ENCODE results near the gene FAR1.
"Not testable (repeated sequence)": the region's sequence is repeated elsewhere in the genome, so short reads cannot be mapped to it uniquely, and the experiment has no call there.

FAR1 gene

GRCh38 chr11:13668102-13668956, at the start of gene FAR1:
FAR1 (plus strand) TSS chr11:13668668; CDS start chr11:13694766, 26,098 bp downstream.
- TF ChIP-seq ZNF274 (IDR thresholded peaks at IDR 0.05; ENCODE audit: low read depth, low read length): no peak
- no peak for TF ChIP-seq SUZ12 (IDR thresholded peaks at IDR 0.05; ENCODE audit: extremely low read depth, insufficient read depth, insufficient read length)
- TF ChIP-seq YY1 (IDR thresholded peaks at IDR 0.05; ENCODE audit: insufficient read depth, insufficient read length): no peak
- DNase-seq (ENCODE audit: low read depth, low spot score): peak; percentile 92
- Histone ChIP-seq H3K9ac (ENCODE audit: insufficient read length, low read depth) (peak within 1 kb of the TSS; percentile 86), H3K9me3 (ENCODE audit: insufficient read depth, low read length) (no peaks in the 10 kb centered on the region), H3K4me1 (ENCODE audit: insufficient read depth, insufficient read length) (no peaks in the 10 kb centered on the region), H3K36me3 (ENCODE audit: insufficient read depth, insufficient read length, low read length) (peaks cover 16% of the 10 kb centered on the region), H3K27me3 (ENCODE audit: insufficient read depth, insufficient read length) (no peaks in the 10 kb centered on the region), H3K4me3 (ENCODE audit: insufficient read length, low read depth) (peak within 1 kb of the TSS; percentile 75)

- Histone ChIP-seq H3K9me3 (ENCODE audit: insufficient read depth, low read length) (peaks cover 8% of the 10 kb centered on the region; the same call in 1 of the 2 replicates), H3K4me3 (ENCODE audit: insufficient read length, low read depth) (no peak overlapping the region), H3K27me3 (ENCODE audit: insufficient read depth, insufficient read length) (no peaks in the 10 kb centered on the region), H3K9ac (ENCODE audit: insufficient read length, low read depth) (no peak overlapping the region), H3K36me3 (ENCODE audit: insufficient read depth, insufficient read length, low read length) (no peaks in the 10 kb centered on the region), H3K4me1 (ENCODE audit: insufficient read depth, insufficient read length) (no peaks in the 10 kb centered on the region)
- DNase-seq (ENCODE audit: low read depth, low spot score): no peak
- TF ChIP-seq ZNF274 (IDR thresholded peaks at IDR 0.05; ENCODE audit: low read depth, low read length) (no peak), SUZ12 (IDR thresholded peaks at IDR 0.05; ENCODE audit: extremely low read depth, insufficient read depth, insufficient read length) (no peak), YY1 (IDR thresholded peaks at IDR 0.05; ENCODE audit: insufficient read depth, insufficient read length) (no peak)
These were observed 48.4 kb upstream of the FAR1 start for GRCh38 chr11:13620063-13620462.

GRCh38 chr11:13626818-13627217, 41.6 kb upstream of the FAR1 start:
- H3K36me3 ChIP-seq (ENCODE audit: insufficient read depth, insufficient read length, low read length); H3K4me3 ChIP-seq (ENCODE audit: insufficient read length, low read depth); H3K9ac ChIP-seq (ENCODE audit: insufficient read length, low read depth); H3K27me3 ChIP-seq (ENCODE audit: insufficient read depth, insufficient read length); DNase-seq (ENCODE audit: low read depth, low spot score); H3K4me1 ChIP-seq (ENCODE audit: insufficient read depth, insufficient read length); H3K9me3 ChIP-seq (ENCODE audit: insufficient read depth, low read length): not testable (repeated sequence)

- H3K4me3 ChIP-seq (ENCODE audit: insufficient read length, low read depth); H3K9ac ChIP-seq (ENCODE audit: insufficient read length, low read depth); DNase-seq (ENCODE audit: low read depth, low spot score); H3K9me3 ChIP-seq (ENCODE audit: insufficient read depth, low read length); H3K4me1 ChIP-seq (ENCODE audit: insufficient read depth, insufficient read length); H3K27me3 ChIP-seq (ENCODE audit: insufficient read depth, insufficient read length); H3K36me3 ChIP-seq (ENCODE audit: insufficient read depth, insufficient read length, low read length): not testable (repeated sequence)
These were observed 39.8 kb upstream of the FAR1 start for GRCh38 chr11:13628634-13629033.

- TF ChIP-seq ZNF274 (IDR thresholded peaks at IDR 0.05; ENCODE audit: low read depth, low read length) (no peak), SUZ12 (IDR thresholded peaks at IDR 0.05; ENCODE audit: extremely low read depth, insufficient read depth, insufficient read length) (no peak), YY1 (IDR thresholded peaks at IDR 0.05; ENCODE audit: insufficient read depth, insufficient read length) (no peak)
- Histone ChIP-seq H3K9ac (ENCODE audit: insufficient read length, low read depth) (no peak overlapping the region), H3K36me3 (ENCODE audit: insufficient read depth, insufficient read length, low read length) (no peaks in the 10 kb centered on the region), H3K27me3 (ENCODE audit: insufficient read depth, insufficient read length) (no peaks in the 10 kb centered on the region), H3K4me3 (ENCODE audit: insufficient read length, low read depth) (no peak overlapping the region), H3K9me3 (ENCODE audit: insufficient read depth, low read length) (no peaks in the 10 kb centered on the region; the same call in 1 of the 2 replicates), H3K4me1 (ENCODE audit: insufficient read depth, insufficient read length) (no peaks in the 10 kb centered on the region)
- DNase-seq (ENCODE audit: low read depth, low spot score): no peak
These were observed 38.7 kb upstream of the FAR1 start for GRCh38 chr11:13629779-13630178.

GRCh38 chr11:13635290-13635689, 33.2 kb upstream of the FAR1 start:
- H3K9me3 ChIP-seq (ENCODE audit: insufficient read depth, low read length): peaks cover 18% of the 10 kb centered on the region
- H3K36me3 ChIP-seq (ENCODE audit: insufficient read depth, insufficient read length, low read length): no peaks in the 10 kb centered on the region
- TF ChIP-seq YY1 (IDR thresholded peaks at IDR 0.05; ENCODE audit: insufficient read depth, insufficient read length) (no peak), SUZ12 (IDR thresholded peaks at IDR 0.05; ENCODE audit: extremely low read depth, insufficient read depth, insufficient read length) (no peak), ZNF274 (IDR thresholded peaks at IDR 0.05; ENCODE audit: low read depth, low read length) (no peak)
- no peaks in the 10 kb centered on the region for H3K4me1 ChIP-seq (ENCODE audit: insufficient read depth, insufficient read length)
- H3K9ac ChIP-seq (ENCODE audit: insufficient read length, low read depth): no peak overlapping the region
- DNase-seq (ENCODE audit: low read depth, low spot score): no peak
- H3K4me3 ChIP-seq (ENCODE audit: insufficient read length, low read depth): no peak overlapping the region
- no peaks in the 10 kb centered on the region for H3K27me3 ChIP-seq (ENCODE audit: insufficient read depth, insufficient read length)

GRCh38 chr11:13635804-13636203, 32.7 kb upstream of the FAR1 start:
- Histone ChIP-seq H3K4me3 (ENCODE audit: insufficient read length, low read depth) (no peak overlapping the region), H3K36me3 (ENCODE audit: insufficient read depth, insufficient read length, low read length) (no peaks in the 10 kb centered on the region), H3K4me1 (ENCODE audit: insufficient read depth, insufficient read length) (no peaks in the 10 kb centered on the region), H3K9me3 (ENCODE audit: insufficient read depth, low read length) (peaks cover 18% of the 10 kb centered on the region), H3K27me3 (ENCODE audit: insufficient read depth, insufficient read length) (no peaks in the 10 kb centered on the region), H3K9ac (ENCODE audit: insufficient read length, low read depth) (no peak overlapping the region)
- TF ChIP-seq YY1 (IDR thresholded peaks at IDR 0.05; ENCODE audit: insufficient read depth, insufficient read length): no peak
- no peak for TF ChIP-seq SUZ12 (IDR thresholded peaks at IDR 0.05; ENCODE audit: extremely low read depth, insufficient read depth, insufficient read length)
- TF ChIP-seq ZNF274 (IDR thresholded peaks at IDR 0.05; ENCODE audit: low read depth, low read length): no peak
- no peak for DNase-seq (ENCODE audit: low read depth, low spot score)

Data from NT2/D1 (cell line).